ENCODE data around the gene LRRC4C. TPM values are rescaled to one million over a fixed set of nuclear protein-coding genes. Genes with fewer than 3 reads are reported as not detected.

Gene LRRC4C
- total RNA-seq, 1 donor from 2014 or later: not detected

GRCh38 chr11:41115066-41115465 lies 344.4 kb downstream of the LRRC4C start:
- intact Hi-C loops (cut with DNase I): no loop called here
- Histone ChIP-seq H3K27me3 (no peaks in the 10 kb centered on the region), H3K36me3 (no peaks in the 10 kb centered on the region), H3K27ac (no peak overlapping the region), H3K4me3 (no peak overlapping the region), H3K9me3 (no peaks in the 10 kb centered on the region), H3K4me1 (no peaks in the 10 kb centered on the region)
- no peak for DNase-seq (ENCODE audit: low spot score in 2 of 2)
- no peak for TF ChIP-seq CTCF (IDR thresholded peaks at IDR 0.05)

- Histone ChIP-seq H3K4me3 (no peak overlapping the region), H3K36me3 (no peaks in the 10 kb centered on the region), H3K27me3 (no peaks in the 10 kb centered on the region), H3K9me3 (no peaks in the 10 kb centered on the region), H3K27ac (no peak overlapping the region), H3K4me1 (no peaks in the 10 kb centered on the region)
- no peak for TF ChIP-seq CTCF (IDR thresholded peaks at IDR 0.05)
- no peak for DNase-seq (ENCODE audit: low spot score in 2 of 2)
- intact Hi-C loops (cut with DNase I): no loop called here
These were observed 346.3 kb downstream of the LRRC4C start for GRCh38 chr11:41113160-41113559.

- H3K36me3 ChIP-seq: no peaks in the 10 kb centered on the region
- no peaks in the 10 kb centered on the region for H3K27me3 ChIP-seq
- H3K9me3 ChIP-seq: no peaks in the 10 kb centered on the region
- intact Hi-C loops (cut with DNase I): no loop called here
- H3K27ac ChIP-seq: no peak overlapping the region
- no peaks in the 10 kb centered on the region for H3K4me1 ChIP-seq
- no peak overlapping the region for H3K4me3 ChIP-seq
- TF ChIP-seq CTCF (IDR thresholded peaks at IDR 0.05): no peak
- DNase-seq (ENCODE audit: low spot score in 2 of 2): no peak
These were observed 348.9 kb downstream of the LRRC4C start for GRCh38 chr11:41110527-41110926.

GRCh38 chr11:41102471-41102870 lies 357.0 kb downstream of the LRRC4C start:
- Histone ChIP-seq H3K27me3 (no peaks in the 10 kb centered on the region), H3K4me1 (no peaks in the 10 kb centered on the region), H3K4me3 (no peak overlapping the region), H3K36me3 (no peaks in the 10 kb centered on the region), H3K27ac (no peak overlapping the region), H3K9me3 (no peaks in the 10 kb centered on the region)
- TF ChIP-seq CTCF (IDR thresholded peaks at IDR 0.05): no peak
- intact Hi-C loops (cut with DNase I): no loop called here
- no peak for DNase-seq (ENCODE audit: low spot score in 2 of 2)

- TF ChIP-seq CTCF (IDR thresholded peaks at IDR 0.05): no peak
These were observed 359.8 kb downstream of the LRRC4C start for GRCh38 chr11:41099654-41100053.

GRCh38 chr11:41085123-41085522 lies 374.3 kb downstream of the LRRC4C start:
- DNase-seq (ENCODE audit: low spot score in 2 of 2): no peak
- Histone ChIP-seq H3K27ac (no peak overlapping the region), H3K4me1 (no peaks in the 10 kb centered on the region), H3K27me3 (no peaks in the 10 kb centered on the region), H3K4me3 (no peak overlapping the region), H3K36me3 (no peaks in the 10 kb centered on the region), H3K9me3 (no peaks in the 10 kb centered on the region)
- intact Hi-C loops (cut with DNase I): no loop called here
- no peak for TF ChIP-seq CTCF (IDR thresholded peaks at IDR 0.05)

More at GRCh38 chr11:41099654-41100053, 359.8 kb downstream of the LRRC4C start:
- Histone ChIP-seq H3K4me3 (no peak overlapping the region), H3K27me3 (no peaks in the 10 kb centered on the region), H3K27ac (no peak overlapping the region), H3K36me3 (no peaks in the 10 kb centered on the region), H3K9me3 (no peaks in the 10 kb centered on the region), H3K4me1 (no peaks in the 10 kb centered on the region)
- intact Hi-C loops (cut with DNase I): no loop called here
- DNase-seq (ENCODE audit: low spot score in 2 of 2): no peak

Data from ascending aorta (tissue), 2 donors.